H1 (cell line): Measurements from ENCODE around the gene CALY. TPM values are rescaled to one million over a fixed set of nuclear protein-coding genes. Genes with fewer than 3 reads are reported as not detected.

Source experiments
- CTCF ChIA-PET: fragments of 300-600 bp; sonication (Branson Sonifier 250); formaldehyde crosslinking; loops from one replicate; lab custom pipeline; 2021; ENCODE audit not compliant: partially characterized antibody; lab: Charles Lee
- POLR2A ChIA-PET: fragments of 300-600 bp; sonication (Branson Sonifier 250); formaldehyde crosslinking; loops from one replicate; lab custom pipeline; 2021; ENCODE audit warnings: inconsistent platforms; ENCODE audit not compliant: partially characterized antibody; lab: Charles Lee
- DNase-seq, 2 experiments: peaks; one replicate each; pipeline versions ENCODE4 v3.0.0 to v3.0.0-alpha.2; 2010 to 2022; ENCODE audit warnings: low spot score in 2 of 2, low read depth in 1 of 2, mixed read lengths in 1 of 2
- FAIRE-seq: peaks from 2 replicates; lab custom pipeline; 2011; peaks lifted over from hg19 to GRCh38; lab: Jason Lieb, UNC
- H2AFZ ChIP-seq: 2 replicates; pipeline ENCODE4 v1.8.1; 2012; ENCODE audit warnings: low read length, inconsistent platforms
- H2AK5ac ChIP-seq: 2 replicates; pipeline ENCODE4 v1.6.1; 2013; ENCODE audit warnings: low read depth, low read length
- H2BK120ac ChIP-seq: replicated peaks from 2 replicates; pipeline ENCODE3; 2013; ENCODE audit warnings: low read depth, low read length, inconsistent platforms
- H2BK12ac ChIP-seq: 2 replicates; pipeline ENCODE4 v1.6.1; 2013; ENCODE audit warnings: low read depth, low read length
- H2BK15ac ChIP-seq: 2 replicates; pipeline ENCODE4 v1.6.1; 2013; ENCODE audit warnings: low read length
- H2BK20ac ChIP-seq: 2 replicates; pipeline ENCODE4 v1.6.1; 2013; ENCODE audit warnings: low read length
- H2BK5ac ChIP-seq: 2 replicates; pipeline ENCODE4 v1.6.1; 2013; ENCODE audit warnings: low read depth, low read length
- H3K14ac ChIP-seq: 2 replicates; pipeline ENCODE4 v1.6.1; 2013; ENCODE audit warnings: inconsistent platforms; ENCODE audit not compliant: insufficient read length
- H3K18ac ChIP-seq: 2 replicates; pipeline ENCODE4 v1.6.1; 2013; ENCODE audit warnings: low read length; ENCODE audit errors: extremely low read depth
- H3K23ac ChIP-seq: 2 replicates; pipeline ENCODE4 v1.6.1; 2013; ENCODE audit warnings: inconsistent platforms; ENCODE audit not compliant: insufficient read length
- H3K23me2 ChIP-seq: 2 replicates; pipeline ENCODE4 v1.6.1; 2013; ENCODE audit warnings: low read depth, low read length
- H3K27ac ChIP-seq: 2 replicates; pipeline ENCODE4 v1.6.1; 2011; ENCODE audit warnings: low read depth, low read length, inconsistent platforms
- H3K27me3 ChIP-seq, 4 experiments: replicated peaks in 1 of 4; 1 replicate in 1 of 4; 2 replicates in 3 of 4; pipeline versions ENCODE4 v1.6.1 to v1.8.1; 2011 to 2013; ENCODE audit warnings: low read length in 3 of 4, mild to moderate bottlenecking in 3 of 4, inconsistent platforms in 2 of 4, mixed read lengths in 2 of 4, moderate library complexity in 1 of 4; ENCODE audit not compliant: control insufficient read depth in 3 of 4, insufficient read depth in 3 of 4; ENCODE audit errors: extremely low read depth in 1 of 4
- H3K36me3 ChIP-seq, 4 experiments: 2 replicates each; pipeline versions ENCODE4 v1.6.1 to v1.8.1; 2011 to 2013; ENCODE audit warnings: mild to moderate bottlenecking in 4 of 4, low read length in 3 of 4, moderate library complexity in 2 of 4, control low read depth in 1 of 4, inconsistent platforms in 1 of 4; ENCODE audit not compliant: insufficient read depth in 4 of 4, control insufficient read depth in 2 of 4
- H3K4ac ChIP-seq: replicated peaks from 2 replicates; pipeline ENCODE3; 2013; ENCODE audit warnings: low read length, low read depth, mixed read lengths, inconsistent platforms; ENCODE audit not compliant: insufficient read length
- H3K4me1 ChIP-seq, 4 experiments: replicated peaks in 1 of 4; 1 replicate in 1 of 4; 2 replicates in 3 of 4; pipeline versions ENCODE4 v1.6.1 to v1.8.1; 2011 to 2013; ENCODE audit warnings: low read length in 3 of 4, inconsistent platforms in 2 of 4, mixed read lengths in 1 of 4; ENCODE audit not compliant: insufficient read depth in 4 of 4, control insufficient read depth in 3 of 4
- H3K4me2 ChIP-seq, 2 experiments: 2 replicates each; pipeline versions ENCODE4 v1.6.1 to v1.8.1; 2011 to 2013; ENCODE audit warnings: low read depth in 2 of 2, low read length in 2 of 2, control low read depth in 1 of 2, inconsistent platforms in 1 of 2, mild to moderate bottlenecking in 1 of 2; ENCODE audit not compliant: insufficient read depth in 1 of 2
- H3K4me3 ChIP-seq, 4 experiments: fragments of 200-600, 300-600 bp in 1 of 4; sonication (generic), shearing (Covaris generic), sonication (Bioruptor Twin) in 1 of 4; 2 replicates each; pipeline versions ENCODE4 v1.5.1 to v1.8.1; 2011 to 2016; ENCODE audit warnings: low read length in 4 of 4, low read depth in 3 of 4, control low read depth in 2 of 4, inconsistent platforms in 2 of 4, mild to moderate bottlenecking in 2 of 4, mixed read lengths in 1 of 4, moderate library complexity in 1 of 4; ENCODE audit not compliant: insufficient read depth in 2 of 4; ENCODE audit errors: extremely low read depth in 1 of 4
- H3K56ac ChIP-seq: replicated peaks from 2 replicates; pipeline ENCODE3; 2013; ENCODE audit warnings: low read depth, mild to moderate bottlenecking, mixed read lengths, low read length, inconsistent platforms; ENCODE audit not compliant: insufficient read length
- H3K79me1 ChIP-seq: 2 replicates; pipeline ENCODE4 v1.6.1; 2013; ENCODE audit warnings: low read depth, low read length, control low read depth
- H3K79me2 ChIP-seq, 2 experiments: 2 replicates each; pipeline versions ENCODE4 v1.6.1 to v1.8.1; 2012 to 2013; ENCODE audit warnings: low read length in 2 of 2, mild to moderate bottlenecking in 2 of 2, inconsistent platforms in 1 of 2; ENCODE audit not compliant: insufficient read depth in 2 of 2, control insufficient read depth in 1 of 2
- H3K9ac ChIP-seq, 4 experiments: replicated peaks in 1 of 4; 1 replicate in 1 of 4; 2 replicates in 3 of 4; pipeline versions ENCODE4 v1.6.1 to v1.8.1; 2011 to 2013; ENCODE audit warnings: low read depth in 3 of 4, low read length in 3 of 4, control low read depth in 2 of 4, mild to moderate bottlenecking in 2 of 4, moderate library complexity in 2 of 4, inconsistent platforms in 1 of 4; ENCODE audit errors: extremely low read depth in 1 of 4
- H3K9me3 ChIP-seq, 2 experiments: 2 replicates each; pipeline versions ENCODE4 v1.6.1 to v1.8.1; 2012 to 2013; ENCODE audit warnings: mild to moderate bottlenecking in 2 of 2, moderate library complexity in 2 of 2, control low read depth in 1 of 2, inconsistent platforms in 1 of 2, low read depth in 1 of 2, low read length in 1 of 2, mixed read lengths in 1 of 2; ENCODE audit not compliant: insufficient read depth in 2 of 2
- H4K20me1 ChIP-seq, 2 experiments: replicated peaks in 1 of 2; 2 replicates each; pipeline versions ENCODE3 to v1.8.1; 2011 to 2013; ENCODE audit warnings: inconsistent platforms in 2 of 2, low read length in 2 of 2, mild to moderate bottlenecking in 1 of 2; ENCODE audit not compliant: insufficient read depth in 2 of 2, control insufficient read depth in 1 of 2
- H4K5ac ChIP-seq: 2 replicates; pipeline ENCODE4 v1.6.1; 2013; ENCODE audit warnings: low read length, low read depth, mixed read lengths, inconsistent platforms; ENCODE audit not compliant: insufficient read length
- H4K8ac ChIP-seq: 2 replicates; pipeline ENCODE4 v1.8.0; 2013; ENCODE audit warnings: mild to moderate bottlenecking, moderate library complexity, low read length, inconsistent platforms; ENCODE audit not compliant: insufficient read depth; ENCODE audit errors: extremely low read depth
- H4K91ac ChIP-seq: replicated peaks from 2 replicates; pipeline ENCODE3; 2013; ENCODE audit warnings: low read length, mixed read lengths, inconsistent platforms; ENCODE audit not compliant: insufficient read length
- BCL11A ChIP-seq, 2 experiments: IDR thresholded peaks; one replicate each; pipeline ENCODE4 v1.6.1; 2011; ENCODE audit warnings: low read depth in 2 of 2, low read length in 2 of 2, mild to moderate bottlenecking in 2 of 2
- CBX5 ChIP-seq: fragments of 300-800, 300-1000 bp; sonication (generic); IDR thresholded peaks from 2 replicates; pipeline ENCODE4 v1.7.1; 2016; ENCODE audit warnings: antibody characterized with exemption, low read length, low read depth
- FOSL1 ChIP-seq: IDR thresholded peaks from 2 replicates; pipeline ENCODE4 v1.6.1; 2011; ENCODE audit warnings: mild to moderate bottlenecking, low read depth, low read length, moderate library complexity; ENCODE audit not compliant: insufficient read depth
- NANOG ChIP-seq: IDR thresholded peaks from 2 replicates; pipeline ENCODE4 v1.6.1; 2011; ENCODE audit warnings: low read length, low read depth, mild to moderate bottlenecking, inconsistent platforms; ENCODE audit not compliant: insufficient read depth, poor library complexity, severe bottlenecking
- NRF1 ChIP-seq: IDR thresholded peaks from 2 replicates; pipeline ENCODE4 v1.6.1; 2011; ENCODE audit warnings: mild to moderate bottlenecking, low read depth, low read length, improper control_type of control experiment
- WGBS, 2 experiments: shearing (Covaris generic) in 1 of 2; methylation state at CpG; one replicate each; pipeline versions ENCODE4 v1.1.6 to v1.1.7; 2013 to 2015; ENCODE audit warnings: low lambda C conversion rate in 2 of 2, mixed read lengths in 2 of 2, inconsistent platforms in 1 of 2, low coverage in 1 of 2, missing lambda C conversion rate in 1 of 2; ENCODE audit not compliant: insufficient replicate concordance in 2 of 2, insufficient coverage in 1 of 2, insufficient read length in 1 of 2; ENCODE audit errors: extremely low coverage in 1 of 2, missing lambda C conversion rate in 1 of 2; 5-methylcytosine and 5-hydroxymethylcytosine counted together
- polyA plus RNA-seq, 7 experiments: library from polyadenylated mRNA; depleted of rRNA in 3 of 7; stranded (reverse) in 5 of 7; unstranded in 2 of 7; fragments of >200 nt in 5 of 7; fragments of 200-250 nt in 2 of 7; gene quantifications; 1 replicate in 5 of 7; 2 replicates in 1 of 7; 4 replicates in 1 of 7; pipeline versions ENCODE4 v1.2.1 to v1.2.3, GENCODE V29; 2011 to 2013; ENCODE audit warnings: missing spikeins in 2 of 7, mixed read lengths in 2 of 7
- total RNA-seq: library from RNA; stranded (reverse); fragmentation: NEBNext Ultra II Directional; extraction: Animal tissue kit (Norgen Biotek cat#: 25700); gene quantifications from 2 replicates; pipeline ENCODE4 v1.2.1, GENCODE V29; 2021
- TF ChIP-seq, protein P1 (sequence below): IDR thresholded peaks from 2 replicates; pipeline ENCODE4 v1.6.1; 2011; ENCODE audit warnings: low read length, improper control_type of control experiment

CALY gene
- total and polyA plus RNA-seq, 2 of the 8 experiments (the other 6 are each of a cell fraction or from before 2014, with no cell fraction given): 1.3 to 1.5 TPM

DNA sequence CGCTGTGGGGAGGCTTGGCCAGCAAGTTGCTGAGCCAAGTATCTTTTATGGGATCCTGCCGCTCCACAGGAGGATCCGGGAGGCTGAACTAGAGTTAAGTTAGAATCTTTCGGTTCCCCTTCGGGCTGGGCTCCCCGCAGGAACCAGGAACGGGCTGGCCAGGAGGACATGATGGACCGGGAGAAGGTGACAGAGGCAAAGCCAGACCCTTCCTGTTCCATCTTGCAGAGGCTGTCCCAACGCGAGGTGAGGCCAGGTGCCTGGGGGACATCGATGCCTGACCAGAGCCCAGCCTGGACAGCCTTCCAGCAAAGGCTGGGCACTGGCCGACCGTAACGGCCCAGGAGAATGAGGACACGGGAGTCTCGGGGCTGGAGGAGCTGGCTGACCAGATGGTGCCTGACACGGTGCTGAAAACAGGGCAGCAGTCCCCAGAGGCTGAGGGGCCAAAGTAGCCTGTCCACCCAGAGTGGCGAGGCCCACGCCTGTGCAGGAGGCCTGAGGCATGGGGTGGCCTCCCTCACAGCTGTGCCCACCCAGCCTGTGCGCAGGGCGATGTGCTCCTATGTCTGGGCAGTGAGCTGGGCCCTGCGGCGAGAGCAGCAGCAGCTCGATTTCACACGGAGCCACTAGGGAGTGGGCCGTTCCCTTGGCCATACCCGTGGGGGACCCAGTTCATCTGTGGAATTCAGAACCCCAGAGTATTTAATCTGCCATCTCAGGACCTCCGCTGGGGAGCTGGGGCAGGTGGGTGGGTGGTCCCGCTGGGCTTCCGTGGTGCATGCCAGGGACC lies 40.5 kb upstream of the CALY start:
- Histone ChIP-seq H3K4ac (no peak overlapping the region), H2BK12ac (no peak overlapping the region), H3K79me2 (no peaks in the 10 kb centered on the region; a peak in 2 of 4 replicates), H2BK15ac (no peak overlapping the region), H3K9me3 (no peaks in the 10 kb centered on the region), H4K8ac (no peak overlapping the region), H3K23ac (no peak overlapping the region), H3K4me3 (no peak overlapping the region), H3K23me2 (peaks cover 16% of the 10 kb centered on the region; the same call in 1 of the 2 replicates), H2AK5ac (no peak overlapping the region), H4K91ac (peak overlapping the region; percentile 42), H3K4me2 (peak overlapping the region in 1 of 2 experiments; percentile 87; a peak in 1 of 4 replicates), H2AFZ (no peak overlapping the region), H3K27me3 (peaks cover 8 to 48% (median 30%) of the 10 kb centered on the region in 4 experiments), H3K36me3 (no peaks in the 10 kb centered on the region; a peak in 1 of 8 replicates), H2BK5ac (no peak overlapping the region; the same call in 1 of the 2 replicates), H3K9ac (no peak overlapping the region), H3K79me1 (peaks cover under 1% of the 10 kb centered on the region; the same call in 1 of the 2 replicates), H2BK120ac (no peak overlapping the region), H3K14ac (no peak overlapping the region), H4K5ac (no peak overlapping the region), H3K56ac (no peak overlapping the region), H3K27ac (no peak overlapping the region), H2BK20ac (no peak overlapping the region), H4K20me1 (peaks cover 0 to 4% of the 10 kb centered on the region in 2 experiments), H3K18ac (no peak overlapping the region), H3K4me1 (peaks cover 0 to 3% (median under 1%) of the 10 kb centered on the region in 4 experiments; a peak in 5 of 7 replicates)
- CTCF ChIA-PET: interaction anchor here (0.6 to 3.0 kb wide), 5 partner anchors 10 to 70 kb away, joined by 3 to 15 read pairs (median 3); no protein-coding TSS in a partner anchor
- WGBS, 2 experiments: 87% methylated on average over 23 of the region's 30 CpGs; no CpG with 5 or more reads in 1 of the 2 experiments
- POLR2A ChIA-PET: interaction anchor here (1.2 to 3.3 kb wide), 6 partner anchors 15 to 33 kb away, joined by 4 to 25 read pairs (median 9); partner anchors contain the start of genes FUOM, MTG1 and PRAP1
- DNase-seq (no peak), FAIRE-seq (no peak)
- TF ChIP-seq BCL11A (IDR thresholded peaks at IDR 0.05; ENCODE audit: low read depth in 2 of 2, low read length in 2 of 2) (no peak), NRF1 (no peak), CBX5 (no peak), FOSL1 (no peak), NANOG (no peak)
- TF ChIP-seq, protein P1, sequence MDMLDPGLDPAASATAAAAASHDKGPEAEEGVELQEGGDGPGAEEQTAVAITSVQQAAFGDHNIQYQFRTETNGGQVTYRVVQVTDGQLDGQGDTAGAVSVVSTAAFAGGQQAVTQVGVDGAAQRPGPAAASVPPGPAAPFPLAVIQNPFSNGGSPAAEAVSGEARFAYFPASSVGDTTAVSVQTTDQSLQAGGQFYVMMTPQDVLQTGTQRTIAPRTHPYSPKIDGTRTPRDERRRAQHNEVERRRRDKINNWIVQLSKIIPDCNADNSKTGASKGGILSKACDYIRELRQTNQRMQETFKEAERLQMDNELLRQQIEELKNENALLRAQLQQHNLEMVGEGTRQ: no peak
